H1 (cell line): Measurements from ENCODE around the gene HTR3A. TPM values are rescaled to one million over a fixed set of nuclear protein-coding genes. Genes with fewer than 3 reads are reported as not detected.

ENCODE experiments used
- CTCF ChIA-PET: fragments of 300-600 bp; sonication (Branson Sonifier 250); formaldehyde crosslinking; loops from one replicate; lab custom pipeline; 2021; ENCODE audit not compliant: partially characterized antibody; lab: Charles Lee
- POLR2A ChIA-PET: fragments of 300-600 bp; sonication (Branson Sonifier 250); formaldehyde crosslinking; loops from one replicate; lab custom pipeline; 2021; ENCODE audit warnings: inconsistent platforms; ENCODE audit not compliant: partially characterized antibody; lab: Charles Lee
- DNase-seq, 2 experiments: peaks; one replicate each; pipeline versions ENCODE4 v3.0.0 to v3.0.0-alpha.2; 2010 to 2022; ENCODE audit warnings: low spot score in 2 of 2, low read depth in 1 of 2, mixed read lengths in 1 of 2
- FAIRE-seq: peaks from 2 replicates; lab custom pipeline; 2011; peaks lifted over from hg19 to GRCh38; lab: Jason Lieb, UNC
- H2AFZ ChIP-seq: 2 replicates; pipeline ENCODE4 v1.8.1; 2012; ENCODE audit warnings: low read length, inconsistent platforms
- H2AK5ac ChIP-seq: 2 replicates; pipeline ENCODE4 v1.6.1; 2013; ENCODE audit warnings: low read depth, low read length
- H2BK120ac ChIP-seq: replicated peaks from 2 replicates; pipeline ENCODE3; 2013; ENCODE audit warnings: low read depth, low read length, inconsistent platforms
- H2BK12ac ChIP-seq: 2 replicates; pipeline ENCODE4 v1.6.1; 2013; ENCODE audit warnings: low read depth, low read length
- H2BK15ac ChIP-seq: 2 replicates; pipeline ENCODE4 v1.6.1; 2013; ENCODE audit warnings: low read length
- H2BK20ac ChIP-seq: 2 replicates; pipeline ENCODE4 v1.6.1; 2013; ENCODE audit warnings: low read length
- H2BK5ac ChIP-seq: 2 replicates; pipeline ENCODE4 v1.6.1; 2013; ENCODE audit warnings: low read depth, low read length
- H3K14ac ChIP-seq: 2 replicates; pipeline ENCODE4 v1.6.1; 2013; ENCODE audit warnings: inconsistent platforms; ENCODE audit not compliant: insufficient read length
- H3K18ac ChIP-seq: 2 replicates; pipeline ENCODE4 v1.6.1; 2013; ENCODE audit warnings: low read length; ENCODE audit errors: extremely low read depth
- H3K23ac ChIP-seq: 2 replicates; pipeline ENCODE4 v1.6.1; 2013; ENCODE audit warnings: inconsistent platforms; ENCODE audit not compliant: insufficient read length
- H3K23me2 ChIP-seq: 2 replicates; pipeline ENCODE4 v1.6.1; 2013; ENCODE audit warnings: low read depth, low read length
- H3K27ac ChIP-seq: 2 replicates; pipeline ENCODE4 v1.6.1; 2011; ENCODE audit warnings: low read depth, low read length, inconsistent platforms
- H3K27me3 ChIP-seq, 4 experiments: replicated peaks in 1 of 4; 1 replicate in 1 of 4; 2 replicates in 3 of 4; pipeline versions ENCODE4 v1.6.1 to v1.8.1; 2011 to 2013; ENCODE audit warnings: low read length in 3 of 4, mild to moderate bottlenecking in 3 of 4, inconsistent platforms in 2 of 4, mixed read lengths in 2 of 4, moderate library complexity in 1 of 4; ENCODE audit not compliant: control insufficient read depth in 3 of 4, insufficient read depth in 3 of 4; ENCODE audit errors: extremely low read depth in 1 of 4
- H3K36me3 ChIP-seq, 4 experiments: 2 replicates each; pipeline versions ENCODE4 v1.6.1 to v1.8.1; 2011 to 2013; ENCODE audit warnings: mild to moderate bottlenecking in 4 of 4, low read length in 3 of 4, moderate library complexity in 2 of 4, control low read depth in 1 of 4, inconsistent platforms in 1 of 4; ENCODE audit not compliant: insufficient read depth in 4 of 4, control insufficient read depth in 2 of 4
- H3K4ac ChIP-seq: replicated peaks from 2 replicates; pipeline ENCODE3; 2013; ENCODE audit warnings: low read length, low read depth, mixed read lengths, inconsistent platforms; ENCODE audit not compliant: insufficient read length
- H3K4me1 ChIP-seq, 4 experiments: replicated peaks in 1 of 4; 1 replicate in 1 of 4; 2 replicates in 3 of 4; pipeline versions ENCODE4 v1.6.1 to v1.8.1; 2011 to 2013; ENCODE audit warnings: low read length in 3 of 4, inconsistent platforms in 2 of 4, mixed read lengths in 1 of 4; ENCODE audit not compliant: insufficient read depth in 4 of 4, control insufficient read depth in 3 of 4
- H3K4me2 ChIP-seq, 2 experiments: 2 replicates each; pipeline versions ENCODE4 v1.6.1 to v1.8.1; 2011 to 2013; ENCODE audit warnings: low read depth in 2 of 2, low read length in 2 of 2, control low read depth in 1 of 2, inconsistent platforms in 1 of 2, mild to moderate bottlenecking in 1 of 2; ENCODE audit not compliant: insufficient read depth in 1 of 2
- H3K4me3 ChIP-seq, 4 experiments: fragments of 200-600, 300-600 bp in 1 of 4; sonication (generic), shearing (Covaris generic), sonication (Bioruptor Twin) in 1 of 4; 2 replicates each; pipeline versions ENCODE4 v1.5.1 to v1.8.1; 2011 to 2016; ENCODE audit warnings: low read length in 4 of 4, low read depth in 3 of 4, control low read depth in 2 of 4, inconsistent platforms in 2 of 4, mild to moderate bottlenecking in 2 of 4, mixed read lengths in 1 of 4, moderate library complexity in 1 of 4; ENCODE audit not compliant: insufficient read depth in 2 of 4; ENCODE audit errors: extremely low read depth in 1 of 4
- H3K56ac ChIP-seq: replicated peaks from 2 replicates; pipeline ENCODE3; 2013; ENCODE audit warnings: low read depth, mild to moderate bottlenecking, mixed read lengths, low read length, inconsistent platforms; ENCODE audit not compliant: insufficient read length
- H3K79me1 ChIP-seq: 2 replicates; pipeline ENCODE4 v1.6.1; 2013; ENCODE audit warnings: low read depth, low read length, control low read depth
- H3K79me2 ChIP-seq, 2 experiments: 2 replicates each; pipeline versions ENCODE4 v1.6.1 to v1.8.1; 2012 to 2013; ENCODE audit warnings: low read length in 2 of 2, mild to moderate bottlenecking in 2 of 2, inconsistent platforms in 1 of 2; ENCODE audit not compliant: insufficient read depth in 2 of 2, control insufficient read depth in 1 of 2
- H3K9ac ChIP-seq, 4 experiments: replicated peaks in 1 of 4; 1 replicate in 1 of 4; 2 replicates in 3 of 4; pipeline versions ENCODE4 v1.6.1 to v1.8.1; 2011 to 2013; ENCODE audit warnings: low read depth in 3 of 4, low read length in 3 of 4, control low read depth in 2 of 4, mild to moderate bottlenecking in 2 of 4, moderate library complexity in 2 of 4, inconsistent platforms in 1 of 4; ENCODE audit errors: extremely low read depth in 1 of 4
- H3K9me3 ChIP-seq, 2 experiments: 2 replicates each; pipeline versions ENCODE4 v1.6.1 to v1.8.1; 2012 to 2013; ENCODE audit warnings: mild to moderate bottlenecking in 2 of 2, moderate library complexity in 2 of 2, control low read depth in 1 of 2, inconsistent platforms in 1 of 2, low read depth in 1 of 2, low read length in 1 of 2, mixed read lengths in 1 of 2; ENCODE audit not compliant: insufficient read depth in 2 of 2
- H4K20me1 ChIP-seq, 2 experiments: replicated peaks in 1 of 2; 2 replicates each; pipeline versions ENCODE3 to v1.8.1; 2011 to 2013; ENCODE audit warnings: inconsistent platforms in 2 of 2, low read length in 2 of 2, mild to moderate bottlenecking in 1 of 2; ENCODE audit not compliant: insufficient read depth in 2 of 2, control insufficient read depth in 1 of 2
- H4K5ac ChIP-seq: 2 replicates; pipeline ENCODE4 v1.6.1; 2013; ENCODE audit warnings: low read length, low read depth, mixed read lengths, inconsistent platforms; ENCODE audit not compliant: insufficient read length
- H4K8ac ChIP-seq: 2 replicates; pipeline ENCODE4 v1.8.0; 2013; ENCODE audit warnings: mild to moderate bottlenecking, moderate library complexity, low read length, inconsistent platforms; ENCODE audit not compliant: insufficient read depth; ENCODE audit errors: extremely low read depth
- H4K91ac ChIP-seq: replicated peaks from 2 replicates; pipeline ENCODE3; 2013; ENCODE audit warnings: low read length, mixed read lengths, inconsistent platforms; ENCODE audit not compliant: insufficient read length
- JUND ChIP-seq: IDR thresholded peaks from 2 replicates; pipeline ENCODE4 v1.6.1; 2011; ENCODE audit warnings: mild to moderate bottlenecking, improper control_type of control experiment, low read length
- RBBP5 ChIP-seq: IDR thresholded peaks from 2 replicates; pipeline ENCODE4 v1.7.1; 2012; ENCODE audit warnings: low read depth, mild to moderate bottlenecking, inconsistent platforms, low read length, moderate library complexity, borderline replicate concordance
- SAP30 ChIP-seq: fragments of 300-600 bp; sonication (generic); IDR thresholded peaks from 2 replicates; pipeline ENCODE4 v1.7.1; 2012; ENCODE audit warnings: low read length, moderate library complexity, mild to moderate bottlenecking, inconsistent platforms; ENCODE audit not compliant: insufficient read depth, insufficient replicate concordance
- SIRT6 ChIP-seq: IDR thresholded peaks from one replicate; pipeline ENCODE4 v1.7.1; 2012; ENCODE audit warnings: low read length, inconsistent platforms
- WGBS, 2 experiments: shearing (Covaris generic) in 1 of 2; methylation state at CpG; one replicate each; pipeline versions ENCODE4 v1.1.6 to v1.1.7; 2013 to 2015; ENCODE audit warnings: low lambda C conversion rate in 2 of 2, mixed read lengths in 2 of 2, inconsistent platforms in 1 of 2, low coverage in 1 of 2, missing lambda C conversion rate in 1 of 2; ENCODE audit not compliant: insufficient replicate concordance in 2 of 2, insufficient coverage in 1 of 2, insufficient read length in 1 of 2; ENCODE audit errors: extremely low coverage in 1 of 2, missing lambda C conversion rate in 1 of 2; 5-methylcytosine and 5-hydroxymethylcytosine counted together
- polyA plus RNA-seq, 7 experiments: library from polyadenylated mRNA; depleted of rRNA in 3 of 7; stranded (reverse) in 5 of 7; unstranded in 2 of 7; fragments of >200 nt in 5 of 7; fragments of 200-250 nt in 2 of 7; gene quantifications; 1 replicate in 5 of 7; 2 replicates in 1 of 7; 4 replicates in 1 of 7; pipeline versions ENCODE4 v1.2.1 to v1.2.3, GENCODE V29; 2011 to 2013; ENCODE audit warnings: missing spikeins in 2 of 7, mixed read lengths in 2 of 7
- total RNA-seq: library from RNA; stranded (reverse); fragmentation: NEBNext Ultra II Directional; extraction: Animal tissue kit (Norgen Biotek cat#: 25700); gene quantifications from 2 replicates; pipeline ENCODE4 v1.2.1, GENCODE V29; 2021
- TF ChIP-seq, protein P1 (sequence below): IDR thresholded peaks from 2 replicates; pipeline ENCODE4 v1.6.1; 2012; ENCODE audit warnings: inconsistent platforms

Gene HTR3A
- total and polyA plus RNA-seq, 2 of the 8 experiments (the other 6 are each of a cell fraction or from before 2014, with no cell fraction given) = 7.5 to 8.9 TPM

DNA sequence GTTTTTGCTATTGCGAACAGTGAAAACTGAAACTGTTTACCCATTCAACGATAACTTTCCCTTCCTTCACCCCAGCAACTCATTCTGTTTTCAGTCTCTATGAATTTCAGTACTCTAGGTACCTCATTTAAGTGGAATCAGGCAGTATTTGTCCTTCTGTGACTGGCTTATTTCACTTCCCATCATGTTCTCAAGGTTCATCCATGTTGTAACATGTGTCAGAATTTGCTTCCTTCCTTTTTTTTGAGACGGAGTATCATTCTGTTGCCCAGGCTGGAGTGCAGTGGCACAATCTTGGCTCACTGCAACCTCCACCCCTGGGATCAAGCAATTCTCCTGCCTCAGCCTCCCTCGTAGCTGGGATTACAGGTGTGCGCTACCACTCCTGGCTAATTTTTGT lies 46.6 kb upstream of the HTR3A start:
- H3K18ac ChIP-seq = no peak overlapping the region
- no peak overlapping the region for H3K14ac ChIP-seq
- H2BK5ac ChIP-seq = no peak overlapping the region
- no peak overlapping the region for H3K9ac ChIP-seq
- no peak overlapping the region for H4K5ac ChIP-seq
- no peak overlapping the region for H4K8ac ChIP-seq
- POLR2A ChIA-PET = interaction anchor here (1.0 kb wide), 1 partner anchor 24 kb away, joined by 3 read pairs; the partner anchor contains the start of gene HTR3B
- TF ChIP-seq SAP30 = no peak
- TF ChIP-seq JUND = no peak
- TF ChIP-seq, protein P1, sequence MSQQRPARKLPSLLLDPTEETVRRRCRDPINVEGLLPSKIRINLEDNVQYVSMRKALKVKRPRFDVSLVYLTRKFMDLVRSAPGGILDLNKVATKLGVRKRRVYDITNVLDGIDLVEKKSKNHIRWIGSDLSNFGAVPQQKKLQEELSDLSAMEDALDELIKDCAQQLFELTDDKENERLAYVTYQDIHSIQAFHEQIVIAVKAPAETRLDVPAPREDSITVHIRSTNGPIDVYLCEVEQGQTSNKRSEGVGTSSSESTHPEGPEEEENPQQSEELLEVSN = no peak
- TF ChIP-seq RBBP5 = no peak
- no peak for TF ChIP-seq SIRT6
- no peak for DNase-seq
- no peak overlapping the region for H3K56ac ChIP-seq
- no peak overlapping the region for H2AFZ ChIP-seq
- no peaks in the 10 kb centered on the region for H3K27me3 ChIP-seq
- no peak for FAIRE-seq
- H3K9me3 ChIP-seq = no peaks in the 10 kb centered on the region
- H2BK12ac ChIP-seq = no peak overlapping the region
- no peak overlapping the region for H3K4me2 ChIP-seq
- H3K79me2 ChIP-seq = no peaks in the 10 kb centered on the region
- CTCF ChIA-PET = interaction anchor here (0.6 to 1.0 kb wide), 2 partner anchors 11 to 27 kb away, joined by 3 read pairs; no protein-coding TSS in a partner anchor
- no peak overlapping the region for H3K4me3 ChIP-seq
- peaks cover 0 to 17% (median 2%) of the 10 kb centered on the region in 4 experiments; a peak in 3 of 7 replicates for H3K4me1 ChIP-seq
- H3K23ac ChIP-seq = no peak overlapping the region
- WGBS, 2 experiments = 91% methylated on average over 5 of the region's 5 CpGs; no CpG with 5 or more reads in 1 of the 2 experiments
- no peaks in the 10 kb centered on the region for H4K20me1 ChIP-seq
- no peak overlapping the region for H4K91ac ChIP-seq
- no peaks in the 10 kb centered on the region for H3K79me1 ChIP-seq
- H3K27ac ChIP-seq = no peak overlapping the region
- H2BK120ac ChIP-seq = no peak overlapping the region
- H3K23me2 ChIP-seq = no peaks in the 10 kb centered on the region
- H2BK20ac ChIP-seq = no peak overlapping the region
- no peak overlapping the region for H2AK5ac ChIP-seq
- H2BK15ac ChIP-seq = no peak overlapping the region
- no peaks in the 10 kb centered on the region for H3K36me3 ChIP-seq
- no peak overlapping the region for H3K4ac ChIP-seq
